Keratinocyte (primary cell): ENCODE data around the gene GZMB. TPM values are rescaled to one million over a fixed set of nuclear protein-coding genes. Genes with fewer than 3 reads are reported as not detected.

Source experiments
- DNase-seq: peaks from one replicate; pipeline ENCODE4 v3.0.0-alpha.2; 2011; ENCODE audit warnings: low read depth, missing footprints, low spot score
- FAIRE-seq: peaks from 2 replicates; lab custom pipeline; 2011; peaks lifted over from hg19 to GRCh38; lab: Jason Lieb, UNC
- H2AFZ ChIP-seq: 2 replicates; pipeline ENCODE4 v1.6.0; 2012; ENCODE audit warnings: low read length, control low read depth, inconsistent platforms; ENCODE audit not compliant: control insufficient read depth
- H3K27ac ChIP-seq: 2 replicates; pipeline ENCODE4 v1.5.1; 2011; ENCODE audit warnings: low read length; ENCODE audit not compliant: control insufficient read depth, insufficient read depth
- H3K27me3 ChIP-seq: 3 replicates; pipeline ENCODE4 v1.6.0; 2011; ENCODE audit warnings: low read length; ENCODE audit not compliant: control insufficient read depth, insufficient read depth; ENCODE audit errors: extremely low read depth
- H3K36me3 ChIP-seq, 2 experiments: 2 replicates in 1 of 2; 3 replicates in 1 of 2; pipeline ENCODE4 v1.5.1; 2011; ENCODE audit warnings: low read length in 2 of 2, mild to moderate bottlenecking in 1 of 2; ENCODE audit not compliant: control insufficient read depth in 2 of 2, insufficient read depth in 2 of 2; ENCODE audit errors: extremely low read depth in 1 of 2
- H3K4me1 ChIP-seq: 3 replicates; pipeline ENCODE4 v1.5.1; 2011; ENCODE audit warnings: low read length; ENCODE audit not compliant: control insufficient read depth, insufficient read depth; ENCODE audit errors: extremely low read depth
- H3K4me2 ChIP-seq: 3 replicates; pipeline ENCODE4 v1.6.0; 2011; ENCODE audit warnings: low read depth, low read length; ENCODE audit not compliant: control insufficient read depth, insufficient read depth; ENCODE audit errors: extremely low read depth
- H3K4me3 ChIP-seq, 3 experiments: fragments of 200-600 bp in 1 of 3; sonication (generic) in 1 of 3; 2 replicates in 2 of 3; 3 replicates in 1 of 3; pipeline ENCODE4 v1.5.1; 2011 to 2016; ENCODE audit warnings: low read length in 3 of 3, mild to moderate bottlenecking in 3 of 3, control low read depth in 2 of 3, inconsistent platforms in 1 of 3, low read depth in 1 of 3, mixed read lengths in 1 of 3, mixed run types in 1 of 3, moderate library complexity in 1 of 3; ENCODE audit not compliant: control insufficient read depth in 2 of 3, insufficient read depth in 2 of 3; ENCODE audit errors: extremely low read depth in 1 of 3
- H3K79me2 ChIP-seq: 2 replicates; pipeline ENCODE4 v1.6.0; 2012; ENCODE audit warnings: low read length; ENCODE audit not compliant: control insufficient read depth, insufficient read depth
- H3K9ac ChIP-seq: 3 replicates; pipeline ENCODE4 v1.6.0; 2011; ENCODE audit warnings: low read length; ENCODE audit not compliant: control insufficient read depth, insufficient read depth; ENCODE audit errors: extremely low read depth
- H3K9me1 ChIP-seq: 3 replicates; pipeline ENCODE4 v1.6.0; 2011; ENCODE audit warnings: low read length; ENCODE audit not compliant: control insufficient read depth, insufficient read depth; ENCODE audit errors: extremely low read depth
- H3K9me3 ChIP-seq: 2 replicates; pipeline ENCODE4 v1.5.1; 2012; ENCODE audit warnings: low read depth, low read length; ENCODE audit not compliant: control insufficient read depth
- H4K20me1 ChIP-seq: 3 replicates; pipeline ENCODE4 v1.6.0; 2011; ENCODE audit warnings: low read length; ENCODE audit not compliant: control insufficient read depth, insufficient read depth; ENCODE audit errors: extremely low read depth
- CTCF ChIP-seq, 3 experiments: IDR thresholded peaks in 1 of 3; conservative IDR thresholded peaks in 1 of 3; optimal IDR thresholded peaks in 1 of 3; 2 replicates in 2 of 3; 3 replicates in 1 of 3; pipeline versions ENCODE3 to v1.5.1; 2011; ENCODE audit warnings: low read length in 3 of 3, mild to moderate bottlenecking in 3 of 3, moderate library complexity in 2 of 3, control low read depth in 1 of 3, inconsistent platforms in 1 of 3; ENCODE audit not compliant: insufficient read depth in 2 of 3; ENCODE audit errors: extremely low read depth in 1 of 3
- EZH2 ChIP-seq: IDR thresholded peaks from one replicate; pipeline ENCODE4 v1.6.1; 2012; ENCODE audit warnings: inconsistent platforms, mild to moderate bottlenecking, low read length, moderate library complexity
- dilution Hi-C: fragments of 300-500 bp; cut with MboI; formaldehyde crosslinking; loops from one replicate; pipeline ENCODE4 v1.7.0; 2020; ENCODE audit warnings: low sequenced_read_pairs; ENCODE audit not compliant: extremely low pct_ligation_motif_present
- polyA plus RNA-seq, 5 experiments: library from polyadenylated mRNA; depleted of rRNA in 3 of 5; stranded (reverse) in 3 of 5; stranded (forward) in 1 of 5; unstranded in 1 of 5; fragments of >200 nt; gene quantifications; 1 replicate in 1 of 5; 2 replicates in 3 of 5; 3 replicates in 1 of 5; pipeline versions ENCODE4 v1.2.1 to v1.2.3, GENCODE V29; 2011 to 2012; ENCODE audit warnings: missing spikeins in 2 of 5, low read depth in 1 of 5, low replicate concordance in 1 of 5

Gene GZMB
- polyA plus RNA-seq, 1 donor (not counting 4 experiments of a cell fraction or from before 2014, with no cell fraction given): 0.08 TPM

DNA sequence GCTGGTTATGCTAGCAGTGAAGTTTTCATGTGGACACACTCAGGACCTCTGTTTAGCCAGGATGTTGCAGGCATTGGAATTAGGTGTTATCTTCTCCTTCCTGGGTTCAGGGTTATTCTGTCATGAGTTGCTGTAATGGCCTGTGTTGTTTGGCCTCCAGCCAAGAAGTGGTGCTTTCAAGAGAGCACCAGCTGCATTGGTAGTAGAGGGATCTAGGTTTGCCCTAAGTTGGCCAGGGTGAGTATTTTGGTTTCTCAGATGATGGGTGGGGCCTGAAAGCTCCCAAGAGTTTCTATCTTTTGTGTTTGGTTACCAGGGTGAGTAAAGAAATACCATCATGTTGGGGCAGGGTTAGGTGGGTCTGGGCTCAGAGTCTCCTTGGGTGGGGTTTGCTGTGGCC lies 21.8 kb downstream of the GZMB start:
- Histone ChIP-seq H2AFZ (no peak overlapping the region), H3K9me1 (no peaks in the 10 kb centered on the region), H3K36me3 (no peaks in the 10 kb centered on the region), H4K20me1 (no peaks in the 10 kb centered on the region), H3K9ac (no peak overlapping the region), H3K79me2 (no peaks in the 10 kb centered on the region), H3K27ac (no peak overlapping the region), H3K4me1 (peaks cover 20% of the 10 kb centered on the region), H3K4me2 (no peak overlapping the region), H3K9me3 (no peaks in the 10 kb centered on the region), H3K27me3 (no peaks in the 10 kb centered on the region), H3K4me3 (no peak overlapping the region)
- no peak for FAIRE-seq
- TF ChIP-seq CTCF (optimal IDR thresholded peaks at IDR 0.05 in 1 of 3, IDR thresholded peaks at IDR 0.05 in 1 of 3, conservative IDR thresholded peaks at IDR 0.05 in 1 of 3; ENCODE audit: extremely low read depth in 1 of 3, insufficient read depth in 2 of 3, low read length in 3 of 3) (no peak), EZH2 (no peak)
- dilution Hi-C loops: no loop called here
- peak; percentile 17 for DNase-seq

DNA sequence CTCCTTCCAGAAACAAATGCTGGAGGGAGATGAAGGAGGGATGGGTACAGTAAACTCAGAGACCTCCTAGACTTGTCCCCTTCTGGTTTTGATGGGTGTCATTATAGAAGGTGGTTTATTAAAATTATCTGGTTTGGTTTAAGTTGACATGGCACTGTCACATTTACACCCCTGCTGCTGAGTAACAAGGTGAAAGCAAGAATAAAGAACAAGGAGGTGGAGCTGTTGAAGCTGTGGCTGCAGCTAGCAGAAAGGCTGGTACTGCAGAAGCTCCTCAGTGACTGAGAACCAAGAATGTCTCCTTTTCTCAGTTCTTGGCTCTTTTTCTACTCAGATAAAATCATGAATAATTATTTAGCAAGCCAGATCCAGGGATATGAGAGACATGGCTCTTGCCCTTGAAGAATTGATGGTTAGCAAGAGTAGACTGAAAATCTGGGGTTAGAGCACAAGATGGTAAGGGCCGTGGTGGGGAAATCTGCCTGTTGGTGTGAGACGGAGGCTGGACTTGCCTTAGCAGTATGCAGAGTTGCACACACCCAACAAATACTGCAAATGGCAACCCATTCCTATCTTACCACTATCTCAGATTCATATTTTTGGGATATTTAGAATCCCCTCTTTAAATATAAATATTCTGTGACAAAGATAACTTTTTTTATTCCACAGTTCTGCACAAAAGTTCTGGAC lies 24.2 kb downstream of the GZMB start, which contains the start of gene GZMH:
GZMH (minus strand) TSS at position 31 of the 690 bp plus-strand sequence. CDS start 72 bp downstream, outside the sequence.
- no peak within 1 kb of the TSS for H3K9ac ChIP-seq
- FAIRE-seq: no peak
- H3K4me1 ChIP-seq: peaks cover 20% of the 10 kb centered on the region
- no peak within 1 kb of the TSS for H3K27ac ChIP-seq
- H3K4me3 ChIP-seq: no peak within 1 kb of the TSS
- DNase-seq: no peak
- H2AFZ ChIP-seq: no peak within 1 kb of the TSS
- H3K27me3 ChIP-seq: no peaks in the 10 kb centered on the region
- no peaks in the 10 kb centered on the region for H3K79me2 ChIP-seq
- no peaks in the 10 kb centered on the region for H4K20me1 ChIP-seq
- no peaks in the 10 kb centered on the region for H3K36me3 ChIP-seq
- H3K9me1 ChIP-seq: no peaks in the 10 kb centered on the region
- H3K9me3 ChIP-seq: no peaks in the 10 kb centered on the region
- dilution Hi-C loops: no loop called here
- H3K4me2 ChIP-seq: no peak within 1 kb of the TSS
- TF ChIP-seq EZH2 (no peak), CTCF (optimal IDR thresholded peaks at IDR 0.05 in 1 of 3, IDR thresholded peaks at IDR 0.05 in 1 of 3, conservative IDR thresholded peaks at IDR 0.05 in 1 of 3; ENCODE audit: extremely low read depth in 1 of 3, insufficient read depth in 2 of 3, low read length in 3 of 3) (no peak)
